Measurements from ENCODE around the gene MED20. TPM values are rescaled to one million over a fixed set of nuclear protein-coding genes. Genes with fewer than 3 reads are reported as not detected.

The MED20 gene
- total RNA-seq, 1 experiment from 2014 or later = 28.5 TPM

- Histone ChIP-seq H3K4me2 (ENCODE audit: low read length) (no peak overlapping the region), H3K9ac (ENCODE audit: low read length) (no peak overlapping the region), H3K9me3 (ENCODE audit: low read length) (no peaks in the 10 kb centered on the region), H3K27me3 (ENCODE audit: low read length) (no peaks in the 10 kb centered on the region), H3K79me2 (ENCODE audit: low read length) (peaks cover 22% of the 10 kb centered on the region), H3F3A (ENCODE audit: low read length, unreplicated experiment) (no peaks in the 10 kb centered on the region), H3K27ac (ENCODE audit: low read length) (no peak overlapping the region), H3K9me2 (replicated peaks; ENCODE audit: low read length) (no peaks in the 10 kb centered on the region), H3K4me3 (ENCODE audit: low read length) (no peak overlapping the region), H3K36me3 (ENCODE audit: low read depth, low read length) (peaks cover 82% of the 10 kb centered on the region), H3K4me1 (ENCODE audit: insufficient read depth, low read length) (peaks cover 9% of the 10 kb centered on the region; the same call in 1 of the 2 replicates), H2AFZ (ENCODE audit: low read length) (no peak overlapping the region), H4K20me1 (ENCODE audit: low read length) (peaks cover 10% of the 10 kb centered on the region; the same call in 1 of the 2 replicates)
- TF ChIP-seq CTCF (conservative IDR thresholded peaks at IDR 0.05; ENCODE audit: low read depth, low read length) (no peak), EZH2phosphoT487 (IDR thresholded peaks at IDR 0.05; ENCODE audit: borderline replicate concordance, low read length) (no peak), EZH2 (IDR thresholded peaks at IDR 0.05; ENCODE audit: low read length, unreplicated experiment) (no peak)
- ChIA-PET POLR2A (ENCODE audit: unreplicated experiment) (no interaction called here), CTCF (no interaction called here)
- ATAC-seq (no peak), DNase-seq (no peak)
- no TSS peak for BruUV-seq (replicated peaks)
- intact Hi-C loops (cut with micrococcal nuclease) = no loop called here
Measured at GRCh38 chr6:41932378-41932777, 11.4 kb upstream of the MED20 start.

GRCh38 chr6:41931792-41932191, 10.9 kb upstream of the MED20 start:
- no TSS peak for BruUV-seq (replicated peaks)
- intact Hi-C loops (cut with micrococcal nuclease) = no loop called here
- Histone ChIP-seq H3K9me3 (ENCODE audit: low read length) (no peaks in the 10 kb centered on the region), H3K4me3 (ENCODE audit: low read length) (no peak overlapping the region), H3K4me1 (ENCODE audit: insufficient read depth, low read length) (peaks cover 8% of the 10 kb centered on the region; the same call in 1 of the 2 replicates), H3K9me2 (replicated peaks; ENCODE audit: low read length) (no peaks in the 10 kb centered on the region), H3K36me3 (ENCODE audit: low read depth, low read length) (peaks cover 82% of the 10 kb centered on the region), H4K20me1 (ENCODE audit: low read length) (peaks cover 10% of the 10 kb centered on the region; the same call in 1 of the 2 replicates), H3F3A (ENCODE audit: low read length, unreplicated experiment) (no peaks in the 10 kb centered on the region), H3K27me3 (ENCODE audit: low read length) (no peaks in the 10 kb centered on the region), H3K27ac (ENCODE audit: low read length) (no peak overlapping the region), H2AFZ (ENCODE audit: low read length) (no peak overlapping the region), H3K79me2 (ENCODE audit: low read length) (peaks cover 27% of the 10 kb centered on the region), H3K4me2 (ENCODE audit: low read length) (no peak overlapping the region), H3K9ac (ENCODE audit: low read length) (no peak overlapping the region)
- DNase-seq (no peak), ATAC-seq (no peak)
- TF ChIP-seq EZH2 (IDR thresholded peaks at IDR 0.05; ENCODE audit: low read length, unreplicated experiment) (no peak), CTCF (conservative IDR thresholded peaks at IDR 0.05; ENCODE audit: low read depth, low read length) (no peak), EZH2phosphoT487 (IDR thresholded peaks at IDR 0.05; ENCODE audit: borderline replicate concordance, low read length) (no peak)
- ChIA-PET POLR2A (ENCODE audit: unreplicated experiment) (no interaction called here), CTCF (no interaction called here)

- H3K27ac ChIP-seq (ENCODE audit: low read length) = no peak overlapping the region
- no peak overlapping the region for H2AFZ ChIP-seq (ENCODE audit: low read length)
- no peak overlapping the region for H3K9ac ChIP-seq (ENCODE audit: low read length)
- ChIA-PET CTCF (no interaction called here), POLR2A (ENCODE audit: unreplicated experiment) (no interaction called here)
- H3K9me3 ChIP-seq (ENCODE audit: low read length) = no peaks in the 10 kb centered on the region
- no peaks in the 10 kb centered on the region for H3K27me3 ChIP-seq (ENCODE audit: low read length)
- H3K4me3 ChIP-seq (ENCODE audit: low read length) = no peak overlapping the region
- intact Hi-C loops (cut with micrococcal nuclease) = no loop called here
- ATAC-seq = no peak
- H3K4me2 ChIP-seq (ENCODE audit: low read length) = no peak overlapping the region
- DNase-seq = no peak
- H3K36me3 ChIP-seq (ENCODE audit: low read depth, low read length) = peaks cover 81% of the 10 kb centered on the region
- peaks cover 39% of the 10 kb centered on the region for H3K79me2 ChIP-seq (ENCODE audit: low read length)
- TF ChIP-seq EZH2phosphoT487 (IDR thresholded peaks at IDR 0.05; ENCODE audit: borderline replicate concordance, low read length) = no peak
- TF ChIP-seq CTCF (conservative IDR thresholded peaks at IDR 0.05; ENCODE audit: low read depth, low read length) = no peak
- no peak for TF ChIP-seq EZH2 (IDR thresholded peaks at IDR 0.05; ENCODE audit: low read length, unreplicated experiment)
- BruUV-seq (replicated peaks) = no TSS peak
- no peaks in the 10 kb centered on the region for H3K9me2 ChIP-seq (replicated peaks; ENCODE audit: low read length)
- H4K20me1 ChIP-seq (ENCODE audit: low read length) = peaks cover 8% of the 10 kb centered on the region; the same call in 1 of the 2 replicates
- H3F3A ChIP-seq (ENCODE audit: low read length, unreplicated experiment) = no peaks in the 10 kb centered on the region
- no peaks in the 10 kb centered on the region for H3K4me1 ChIP-seq (ENCODE audit: insufficient read depth, low read length)
Measured at GRCh38 chr6:41929924-41930323, 9.0 kb upstream of the MED20 start.

Data from PC-3 (cell line).